HepG2 (cell line): ENCODE results near the gene C1orf116. TPM values are rescaled to one million over a fixed set of nuclear protein-coding genes. Genes with fewer than 3 reads are reported as not detected.

ENCODE experiments used
- ATAC-seq: fragments of 200-7000 bp; cut with Tn5 transposase; 3 replicates; pipeline ENCODE4 v1.9.1; 2020; ENCODE audit warnings: mild to moderate bottlenecking, moderate library complexity
- BruUV-seq: library from RNA; stranded (reverse); fragments of 400-500 nt; replicated peaks from 2 replicates; lab custom pipeline; 2021; lab: Mats Ljungman, UMichigan
- CTCF ChIA-PET: fragments of 300-600 bp; formaldehyde crosslinking; extraction: SDS; loops from one replicate; lab custom pipeline; 2021; ENCODE audit warnings: low total read pairs, inconsistent platforms, low intra/inter-chr PET ratio; lab: Yijun Ruan, JAX
- POLR2A ChIA-PET: fragments of 350-600 bp; sonication (Branson Sonifier 250); formaldehyde crosslinking; loops from one replicate; lab custom pipeline; 2020; ENCODE audit warnings: antibody characterized with exemption, inconsistent platforms; lab: Yijun Ruan, JAX
- DNase-seq: peaks from one replicate; pipeline ENCODE4 v3.0.0-alpha.2; 2015; ENCODE audit warnings: low spot score
- FAIRE-seq: peaks from 3 replicates; lab custom pipeline; 2011; peaks lifted over from hg19 to GRCh38; lab: Jason Lieb, UNC
- H2AFZ ChIP-seq: one replicate; pipeline ENCODE4 v1.6.1; 2011; ENCODE audit warnings: low read length, inconsistent platforms
- H3K27ac ChIP-seq: fragments of 300-600 bp; 3 replicates; pipeline ENCODE4 v1.8.0; 2011; ENCODE audit warnings: mixed run types, mild to moderate bottlenecking, mixed read lengths, low read length, inconsistent platforms; ENCODE audit not compliant: insufficient read depth; ENCODE audit errors: extremely low read length
- H3K27me3 ChIP-seq, 2 experiments: fragments of 200-600 bp in 1 of 2; 2 replicates in 1 of 2; 3 replicates in 1 of 2; pipeline versions ENCODE4 v1.6.0 to v1.8.0; 2011; ENCODE audit warnings: low read length in 2 of 2, mild to moderate bottlenecking in 2 of 2, moderate library complexity in 2 of 2, inconsistent platforms in 1 of 2; ENCODE audit not compliant: insufficient read depth in 2 of 2, control insufficient read depth in 1 of 2
- H3K36me3 ChIP-seq, 2 experiments: fragments of 200-600 bp in 1 of 2; replicated peaks in 1 of 2; 2 replicates in 1 of 2; 3 replicates in 1 of 2; pipeline versions ENCODE4 v1.5.1 to v1.8.0; 2011; ENCODE audit warnings: low read length in 2 of 2, inconsistent platforms in 1 of 2; ENCODE audit not compliant: insufficient read depth in 2 of 2, control insufficient read depth in 1 of 2
- H3K4me1 ChIP-seq: 2 replicates; pipeline ENCODE4 v1.5.1; 2012; ENCODE audit warnings: low read length, inconsistent platforms; ENCODE audit not compliant: insufficient read depth
- H3K4me2 ChIP-seq: 2 replicates; pipeline ENCODE4 v1.6.0; 2011; ENCODE audit warnings: low read depth, low read length, inconsistent platforms
- H3K4me3 ChIP-seq, 3 experiments: fragments of 200-600 bp in 1 of 3; sonication (generic), shearing (Covaris generic) in 1 of 3; replicated peaks in 1 of 3; 2 replicates each; pipeline ENCODE4 v1.5.1; 2011 to 2016; ENCODE audit warnings: low read length in 3 of 3, inconsistent platforms in 2 of 3, low read depth in 2 of 3, mild to moderate bottlenecking in 2 of 3, control low read depth in 1 of 3, mixed read lengths in 1 of 3; ENCODE audit not compliant: insufficient read depth in 1 of 3
- H3K79me2 ChIP-seq: one replicate; pipeline ENCODE4 v1.6.1; 2011; ENCODE audit warnings: low read length, inconsistent platforms; ENCODE audit not compliant: insufficient read depth
- H3K9ac ChIP-seq: 2 replicates; pipeline ENCODE4 v1.6.0; 2011; ENCODE audit warnings: mild to moderate bottlenecking, low read depth, low read length, inconsistent platforms; ENCODE audit not compliant: insufficient read depth
- H3K9me3 ChIP-seq: 2 replicates; pipeline ENCODE4 v1.5.1; 2012; ENCODE audit warnings: mild to moderate bottlenecking, low read length
- H4K20me1 ChIP-seq: 2 replicates; pipeline ENCODE4 v1.6.0; 2011; ENCODE audit warnings: inconsistent platforms, mild to moderate bottlenecking, low read length, moderate library complexity; ENCODE audit not compliant: insufficient read depth
- ADNP ChIP-seq: sonication (generic); formaldehyde crosslinking; IDR thresholded peaks from 2 replicates; pipeline ENCODE4 v1.4.0; 2020; ENCODE audit warnings: missing genetic modification reagents
- BRCA1 ChIP-seq: sonication (generic); formaldehyde crosslinking; IDR thresholded peaks from 2 replicates; pipeline ENCODE4 v1.4.0; 2020; ENCODE audit warnings: missing genetic modification reagents
- DNMT1 ChIP-seq: sonication (generic); formaldehyde crosslinking; IDR thresholded peaks from 2 replicates; pipeline ENCODE4 v1.5.1; 2020; ENCODE audit warnings: mild to moderate bottlenecking, missing genetic modification reagents
- GATAD1 ChIP-seq: IDR thresholded peaks from 2 replicates; pipeline ENCODE4 v1.6.1; 2016; ENCODE audit warnings: missing genetic modification reagents, missing compliant biosample characterization
- MAFK ChIP-seq, 2 experiments: IDR thresholded peaks in 1 of 2; conservative IDR thresholded peaks in 1 of 2; 2 replicates each; pipeline ENCODE4 v1.6.1; 2011; ENCODE audit warnings: improper control_type of control experiment in 2 of 2, low read length in 2 of 2
- MYC ChIP-seq: sonication (generic); formaldehyde crosslinking; IDR thresholded peaks from 2 replicates; pipeline ENCODE4 v1.9.0; 2021; ENCODE audit warnings: missing genetic modification reagents, borderline replicate concordance
- NFE2L1 ChIP-seq: sonication (generic); formaldehyde crosslinking; IDR thresholded peaks from 2 replicates; pipeline ENCODE4 v1.4.0; 2020; ENCODE audit warnings: missing genetic modification reagents, mild to moderate bottlenecking, borderline replicate concordance
- RARG ChIP-seq: sonication (generic); formaldehyde crosslinking; IDR thresholded peaks from 2 replicates; pipeline ENCODE4 v1.4.0; 2020; ENCODE audit warnings: low read depth, mild to moderate bottlenecking, missing genetic modification reagents
- SKI ChIP-seq: fragments of 450-650 bp; IDR thresholded peaks from one replicate; pipeline ENCODE4 v1.6.1; 2018; ENCODE audit warnings: mild to moderate bottlenecking; ENCODE audit not compliant: partially characterized antibody
- SMYD3 ChIP-seq: sonication (generic); formaldehyde crosslinking; IDR thresholded peaks from 2 replicates; pipeline ENCODE4 v1.8.1; 2023; ENCODE audit warnings: mild to moderate bottlenecking, missing genetic modification reagents
- ZBTB26 ChIP-seq: IDR thresholded peaks from 2 replicates; pipeline ENCODE4 v1.6.1; 2016; ENCODE audit warnings: missing compliant biosample characterization, missing genetic modification reagents, borderline replicate concordance
- ZNF460 ChIP-seq: sonication (generic); formaldehyde crosslinking; IDR thresholded peaks from 2 replicates; pipeline ENCODE4 v1.5.1; 2020; ENCODE audit warnings: missing genetic modification reagents, mild to moderate bottlenecking, borderline replicate concordance
- ZNF598 ChIP-seq: sonication (generic); formaldehyde crosslinking; IDR thresholded peaks from 2 replicates; pipeline ENCODE4 v1.5.1; 2020; ENCODE audit warnings: mild to moderate bottlenecking, missing genetic modification reagents, borderline replicate concordance
- WGBS: methylation state at CpG from one replicate; pipeline ENCODE4 v1.1.6; 2017; ENCODE audit warnings: low lambda C conversion rate; 5-methylcytosine and 5-hydroxymethylcytosine counted together
- in situ Hi-C: cut with HindIII; loops from 2 replicates; pipeline ENCODE4 v1.10.0; 2017; ENCODE audit warnings: low pct_unique_long_range_greater_than_20kb; ENCODE audit not compliant: extremely low pct_ligation_motif_present
- intact Hi-C: fragments of 100-400 bp; cut with micrococcal nuclease; formaldehyde crosslinking; loops from one replicate; pipeline ENCODE4 v1.10.0; 2022; ENCODE audit not compliant: unreplicated experiment
- polyA plus RNA-seq, 8 experiments: library from polyadenylated mRNA; depleted of rRNA in 3 of 8; stranded (reverse) in 7 of 8; unstranded in 1 of 8; fragments of >200 nt; fragmentation: Illumina TruSeq in 4 of 8; extraction: Trizol in 4 of 8; gene quantifications; 2 replicates each; pipeline versions ENCODE4 v1.2.1 to v1.2.3, GENCODE V29; 2011 to 2016; ENCODE audit warnings: low read depth in 4 of 8, missing spikeins in 1 of 8, mixed read lengths in 1 of 8; ENCODE audit not compliant: insufficient read depth in 1 of 8
- total RNA-seq, 5 experiments: library from RNA; depleted of rRNA; stranded (reverse); fragments of >200 nt; fragmentation: Illumina TruSeq; extraction: Trizol; gene quantifications; 2 replicates each; pipeline ENCODE4 v1.2.3, GENCODE V29; 2016; ENCODE audit warnings: low read depth in 1 of 5

Gene C1orf116
- total and polyA plus RNA-seq, 2 of the 13 experiments (the other 11 are each of a cell fraction or from before 2014, with no cell fraction given), result 0.51 to 0.95 TPM

GRCh38 chr1:207018707-207019106, 13.8 kb downstream of the C1orf116 start:
- H3K27ac ChIP-seq, result no peak overlapping the region

GRCh38 chr1:207017615-207018559, 14.7 kb downstream of the C1orf116 start:
- Histone ChIP-seq H3K27ac (no peak overlapping the region), H3K79me2 (no peaks in the 10 kb centered on the region), H4K20me1 (no peaks in the 10 kb centered on the region), H3K36me3 (no peaks in the 10 kb centered on the region), H2AFZ (no peak overlapping the region), H3K4me1 (peaks cover 43% of the 10 kb centered on the region), H3K4me3 (no peak overlapping the region), H3K4me2 (no peak overlapping the region), H3K27me3 (no peaks in the 10 kb centered on the region), H3K9ac (no peak overlapping the region), H3K9me3 (no peaks in the 10 kb centered on the region)
- 59% methylated on average over 7 of the region's 7 CpGs for WGBS
- FAIRE-seq, result no peak
- in situ Hi-C loops, result no loop called here
- no TSS peak for BruUV-seq
- ChIA-PET CTCF (no interaction called here), POLR2A (no interaction called here)
- ATAC-seq, result no peak
- intact Hi-C loops, result no loop called here
- no peak for DNase-seq
- TF ChIP-seq DNMT1 (CRISPR knock-in tag) (no peak), ZNF460 (CRISPR knock-in tag) (no peak), ZBTB26 (CRISPR knock-in tag) (no peak), MAFK (conservative IDR thresholded peaks at IDR 0.05 in 1 of 2, IDR thresholded peaks at IDR 0.05 in 1 of 2; ENCODE audit: low read length in 2 of 2) (no peak), NFE2L1 (CRISPR knock-in tag) (no peak), ADNP (CRISPR knock-in tag) (no peak), BRCA1 (CRISPR knock-in tag) (no peak), MYC (CRISPR knock-in tag) (no peak), RARG (CRISPR knock-in tag) (no peak), ZNF598 (CRISPR knock-in tag) (no peak)

More at GRCh38 chr1:207018707-207019106, 13.8 kb downstream of the C1orf116 start:
- ATAC-seq (no peak), DNase-seq (no peak), FAIRE-seq (no peak)
- in situ Hi-C loops (no loop called here), intact Hi-C loops (no loop called here)
- no peaks in the 10 kb centered on the region for H3K9me3 ChIP-seq
- WGBS, result 62% methylated on average over 4 of the region's 4 CpGs
- H3K4me1 ChIP-seq, result peaks cover 51% of the 10 kb centered on the region
- H4K20me1 ChIP-seq, result no peaks in the 10 kb centered on the region
- H3K4me3 ChIP-seq, result no peak overlapping the region
- H3K4me2 ChIP-seq, result no peak overlapping the region
- H3K9ac ChIP-seq, result no peak overlapping the region
- TF ChIP-seq GATAD1 (CRISPR knock-in tag), result no peak
- no peak for TF ChIP-seq SMYD3 (CRISPR knock-in tag)
- TF ChIP-seq SKI, result no peak
- H2AFZ ChIP-seq, result no peak overlapping the region
- POLR2A ChIA-PET, result interaction anchor here (0.8 kb wide), 1 partner anchor 9 kb away, joined by 3 read pairs; no protein-coding TSS in a partner anchor
- no peaks in the 10 kb centered on the region for H3K36me3 ChIP-seq
- no TSS peak for BruUV-seq
- H3K27me3 ChIP-seq, result no peaks in the 10 kb centered on the region
- CTCF ChIA-PET, result no interaction called here
- no peaks in the 10 kb centered on the region for H3K79me2 ChIP-seq
